Suprapubic skin (tissue), 4 donors: ENCODE data around the gene CSTPP1. TPM values are rescaled to one million over a fixed set of nuclear protein-coding genes. Genes with fewer than 3 reads are reported as not detected.

ENCODE experiments used
- DNase-seq, 2 donors: peaks; one replicate each; pipeline ENCODE4 v3.0.0-alpha.2; 2019; ENCODE audit warnings: low spot score in 2 of 2
- H3K27ac ChIP-seq: fragments of 200-600 bp; sonication (generic); one replicate; pipeline ENCODE4 v1.5.1; 2019
- H3K27me3 ChIP-seq: fragments of 200-600 bp; sonication (generic); one replicate; pipeline ENCODE4 v1.5.1; 2019
- H3K36me3 ChIP-seq: fragments of 200-600 bp; sonication (generic); one replicate; pipeline ENCODE4 v1.5.1; 2019
- H3K4me1 ChIP-seq: fragments of 200-600 bp; sonication (generic); one replicate; pipeline ENCODE4 v1.5.1; 2019
- H3K4me3 ChIP-seq: fragments of 200-600 bp; sonication (generic); one replicate; pipeline ENCODE4 v1.5.1; 2019; ENCODE audit warnings: mild to moderate bottlenecking
- H3K9me3 ChIP-seq: fragments of 200-600 bp; sonication (generic); one replicate; pipeline ENCODE4 v1.5.1; 2019
- EP300 ChIP-seq: sonication (generic); formaldehyde crosslinking; IDR thresholded peaks from one replicate; pipeline ENCODE4 v1.6.1; 2017; ENCODE audit warnings: antibody characterized with exemption
- POLR2A ChIP-seq, 2 donors: fragments of 450-650 bp; IDR thresholded peaks; one replicate each; pipeline ENCODE4 v1.6.1; 2017; ENCODE audit warnings: antibody characterized with exemption in 2 of 2, mild to moderate bottlenecking in 2 of 2, moderate library complexity in 2 of 2
- POLR2AphosphoS5 ChIP-seq, 3 donors: sonication (generic); formaldehyde crosslinking; IDR thresholded peaks; one replicate each; pipeline ENCODE4 v1.6.1; 2017; ENCODE audit warnings: antibody characterized with exemption in 3 of 3
- WGBS: methylation state at CpG from one replicate; pipeline ENCODE4 v1.1.5; 2018; 5-methylcytosine and 5-hydroxymethylcytosine counted together
- total RNA-seq, 4 donors: library from RNA; depleted of rRNA; stranded (reverse); fragments of >200 nt; gene quantifications; one replicate each; pipeline ENCODE4 v1.1.0, GENCODE V29; 2016
- TF ChIP-seq, protein P1 (sequence below), 2 donors: fragments of 200-600 bp in 1 of 2; fragments of 450-650 bp in 1 of 2; sonication (generic) in 1 of 2; IDR thresholded peaks; one replicate each; pipeline ENCODE4 v1.5.1; 2016 to 2019; ENCODE audit warnings: antibody characterized with exemption in 2 of 2, mild to moderate bottlenecking in 1 of 2, moderate library complexity in 1 of 2

Gene CSTPP1
- total RNA-seq, 4 donors from 2014 or later = 34.9 to 117 (median 48.1) TPM

DNA sequence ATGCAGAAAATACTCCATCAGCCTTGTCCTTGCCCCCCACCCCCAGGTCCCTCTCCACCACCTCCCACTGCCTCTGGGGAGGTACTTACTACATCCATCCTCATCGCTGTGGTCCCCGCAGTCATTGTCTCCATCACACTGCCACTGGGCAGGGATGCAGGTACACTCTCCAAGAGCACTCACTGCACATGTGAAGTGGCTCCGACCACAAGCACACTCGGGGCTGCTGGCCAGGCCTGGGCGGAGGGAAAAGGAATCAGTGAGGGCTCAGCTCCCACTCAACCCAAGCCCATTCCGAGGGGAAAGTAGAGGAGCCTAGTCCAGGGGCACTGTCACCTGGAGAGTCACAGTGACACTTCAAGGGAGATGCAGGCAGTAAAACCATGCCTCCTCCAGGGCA is 33.9 kb upstream of the CSTPP1 start:
- DNase-seq = no peak
- Histone ChIP-seq H3K4me1 (peaks cover 7% of the 10 kb centered on the region), H3K27me3 (no peaks in the 10 kb centered on the region), H3K36me3 (peaks cover 21% of the 10 kb centered on the region), H3K4me3 (no peak overlapping the region), H3K27ac (no peak overlapping the region), H3K9me3 (no peaks in the 10 kb centered on the region)
- 85% methylated on average over 6 of the region's 6 CpGs for WGBS
- TF ChIP-seq EP300 = no peak
- no peak for TF ChIP-seq POLR2AphosphoS5 (IDR thresholded peaks at IDR 0.05)
- TF ChIP-seq, protein P1, sequence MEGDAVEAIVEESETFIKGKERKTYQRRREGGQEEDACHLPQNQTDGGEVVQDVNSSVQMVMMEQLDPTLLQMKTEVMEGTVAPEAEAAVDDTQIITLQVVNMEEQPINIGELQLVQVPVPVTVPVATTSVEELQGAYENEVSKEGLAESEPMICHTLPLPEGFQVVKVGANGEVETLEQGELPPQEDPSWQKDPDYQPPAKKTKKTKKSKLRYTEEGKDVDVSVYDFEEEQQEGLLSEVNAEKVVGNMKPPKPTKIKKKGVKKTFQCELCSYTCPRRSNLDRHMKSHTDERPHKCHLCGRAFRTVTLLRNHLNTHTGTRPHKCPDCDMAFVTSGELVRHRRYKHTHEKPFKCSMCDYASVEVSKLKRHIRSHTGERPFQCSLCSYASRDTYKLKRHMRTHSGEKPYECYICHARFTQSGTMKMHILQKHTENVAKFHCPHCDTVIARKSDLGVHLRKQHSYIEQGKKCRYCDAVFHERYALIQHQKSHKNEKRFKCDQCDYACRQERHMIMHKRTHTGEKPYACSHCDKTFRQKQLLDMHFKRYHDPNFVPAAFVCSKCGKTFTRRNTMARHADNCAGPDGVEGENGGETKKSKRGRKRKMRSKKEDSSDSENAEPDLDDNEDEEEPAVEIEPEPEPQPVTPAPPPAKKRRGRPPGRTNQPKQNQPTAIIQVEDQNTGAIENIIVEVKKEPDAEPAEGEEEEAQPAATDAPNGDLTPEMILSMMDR (IDR thresholded peaks at IDR 0.05) = no peak
- TF ChIP-seq POLR2A (IDR thresholded peaks at IDR 0.05) = no peak

DNA sequence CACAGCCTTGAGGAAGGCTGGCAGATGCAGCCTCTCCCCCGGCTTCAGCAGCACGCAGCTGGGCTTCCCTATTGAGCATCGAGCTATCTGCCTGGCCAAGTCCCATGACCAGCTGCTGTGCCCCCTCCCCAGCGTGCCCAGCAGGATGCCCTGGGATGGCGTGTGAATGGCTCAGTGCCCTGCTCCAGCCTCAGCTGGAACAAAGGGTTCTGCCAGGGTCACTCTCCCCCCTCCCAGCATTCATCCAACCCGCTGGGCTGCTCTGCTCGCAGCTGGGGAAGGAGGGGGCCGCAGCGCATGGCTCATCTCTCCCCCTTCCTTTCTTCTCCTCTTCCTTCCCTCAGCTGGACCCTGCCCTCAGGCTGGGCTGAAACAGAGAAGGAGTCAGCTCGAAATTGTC is 32.7 kb upstream of the CSTPP1 start:
- Histone ChIP-seq H3K27me3 (no peaks in the 10 kb centered on the region), H3K36me3 (peaks cover 21% of the 10 kb centered on the region), H3K9me3 (no peaks in the 10 kb centered on the region), H3K4me3 (no peak overlapping the region), H3K27ac (no peak overlapping the region), H3K4me1 (peaks cover 5% of the 10 kb centered on the region)
- no peak for DNase-seq
- no peak for TF ChIP-seq EP300
- TF ChIP-seq POLR2AphosphoS5 (IDR thresholded peaks at IDR 0.05) = no peak
- TF ChIP-seq, protein P1 (IDR thresholded peaks at IDR 0.05) = no peak
- TF ChIP-seq POLR2A (IDR thresholded peaks at IDR 0.05) = no peak
- 71% methylated on average over 6 of the region's 10 CpGs for WGBS

DNA sequence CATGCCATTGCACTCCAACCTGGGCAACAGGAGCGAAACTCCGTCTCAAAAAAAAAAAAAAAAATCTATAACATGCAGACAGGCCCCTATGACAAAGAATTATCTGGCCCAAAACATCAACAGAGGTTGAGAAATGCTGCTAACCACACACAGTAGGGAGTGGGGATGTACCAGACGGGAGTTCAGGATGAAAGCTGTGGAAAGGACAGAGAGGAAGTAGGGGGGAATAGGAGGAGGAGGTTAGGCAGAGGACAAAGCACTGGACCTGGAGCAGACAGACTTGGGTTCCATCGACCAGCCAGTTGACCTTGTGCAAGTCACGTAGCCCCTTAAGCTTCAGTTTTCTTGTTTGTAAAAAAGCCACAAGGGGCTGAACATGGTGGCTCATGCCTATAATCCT is 30.8 kb upstream of the CSTPP1 start:
- 94% methylated on average over 4 of the region's 5 CpGs for WGBS
- TF ChIP-seq POLR2A (IDR thresholded peaks at IDR 0.05) (no peak), EP300 (no peak), POLR2AphosphoS5 (IDR thresholded peaks at IDR 0.05) (no peak)
- TF ChIP-seq, protein P1 (IDR thresholded peaks at IDR 0.05) = no peak
- Histone ChIP-seq H3K4me3 (no peak overlapping the region), H3K27ac (no peak overlapping the region), H3K9me3 (no peaks in the 10 kb centered on the region), H3K36me3 (peaks cover 7% of the 10 kb centered on the region), H3K27me3 (no peaks in the 10 kb centered on the region), H3K4me1 (no peaks in the 10 kb centered on the region)
- DNase-seq = no peak

DNA sequence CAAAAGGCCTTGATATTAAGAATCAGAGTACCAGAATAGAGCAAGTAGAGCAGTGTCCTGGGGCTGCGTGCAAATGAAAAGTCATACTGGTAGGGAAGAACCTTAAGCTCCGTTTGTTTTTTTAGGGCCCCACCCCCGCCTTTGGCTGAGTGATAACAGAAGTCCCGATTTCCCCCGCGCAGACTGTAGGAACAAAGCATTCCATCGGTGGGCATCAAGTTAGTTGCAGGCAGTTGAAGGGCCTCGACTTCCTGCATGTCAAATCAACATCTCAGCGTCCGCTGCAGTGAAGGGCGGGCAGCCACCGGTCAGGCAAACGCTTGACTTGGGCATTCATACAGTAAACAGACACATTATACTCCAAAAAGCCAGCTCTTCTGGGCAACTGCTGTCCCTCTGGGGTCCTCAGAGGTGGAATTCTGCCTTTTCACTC is 29.9 kb upstream of the CSTPP1 start:
- H3K36me3 ChIP-seq = peaks cover 7% of the 10 kb centered on the region
- no peak for DNase-seq
- H3K27me3 ChIP-seq = no peaks in the 10 kb centered on the region
- 39% methylated on average over 13 of the region's 13 CpGs for WGBS
- TF ChIP-seq, protein P1 (IDR thresholded peaks at IDR 0.05) = no peak
- TF ChIP-seq POLR2A (IDR thresholded peaks at IDR 0.05) = no peak
- TF ChIP-seq POLR2AphosphoS5 (IDR thresholded peaks at IDR 0.05) = no peak
- TF ChIP-seq EP300 = no peak
- H3K9me3 ChIP-seq = no peaks in the 10 kb centered on the region
- H3K4me1 ChIP-seq = no peaks in the 10 kb centered on the region
- no peak overlapping the region for H3K4me3 ChIP-seq
- H3K27ac ChIP-seq = no peak overlapping the region

DNA sequence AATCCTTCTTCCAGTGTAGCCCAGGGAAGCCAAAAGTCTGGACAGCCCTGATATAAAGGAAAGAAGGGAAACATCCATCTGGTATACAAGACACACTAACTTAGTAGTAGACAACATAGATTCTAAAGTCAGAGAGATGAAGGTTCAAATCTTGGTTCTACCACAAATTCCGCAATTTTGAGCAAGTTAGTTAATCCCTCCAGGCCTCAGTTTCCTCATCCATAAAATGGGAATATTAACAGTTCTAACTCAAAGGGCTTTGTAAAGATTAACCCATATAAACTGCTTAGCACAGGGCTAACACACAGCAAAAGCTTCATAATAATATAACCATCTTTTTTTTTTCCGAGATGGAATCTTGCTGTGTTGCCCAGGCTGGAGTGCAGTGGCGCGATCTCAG is 29.0 kb upstream of the CSTPP1 start:
- Histone ChIP-seq H3K4me3 (no peak overlapping the region), H3K4me1 (peaks cover 5% of the 10 kb centered on the region), H3K27me3 (no peaks in the 10 kb centered on the region), H3K36me3 (peaks cover 7% of the 10 kb centered on the region), H3K9me3 (no peaks in the 10 kb centered on the region), H3K27ac (no peak overlapping the region)
- TF ChIP-seq, protein P1 (IDR thresholded peaks at IDR 0.05) = no peak
- TF ChIP-seq POLR2A (IDR thresholded peaks at IDR 0.05) (no peak), EP300 (no peak), POLR2AphosphoS5 (IDR thresholded peaks at IDR 0.05) (no peak)
- DNase-seq = no peak
- WGBS = 97% methylated on average over 4 of the region's 4 CpGs
